ENCODE measurements around the gene WDR74. TPM values are rescaled to one million over a fixed set of nuclear protein-coding genes. Genes with fewer than 3 reads are reported as not detected.
A peak's percentile ranks its signal among the peaks of the same experiment; 100 is the strongest.
"Not testable (repeated sequence)": the region's sequence is repeated elsewhere in the genome, so short reads cannot be mapped to it uniquely, and the experiment has no call there.

WDR74 gene
- polyA plus RNA-seq (ENCODE audit: insufficient read length): 37.2 TPM

GRCh38 chr11:62839050-62839945 lies at the start of gene WDR74:
Gene WDR74, minus strand, starts transcription at chr11:62839590. Its CDS starts 20 bp downstream, at chr11:62839570.
- DNase-seq: peak; percentile 96

- no peak for DNase-seq
Measured at GRCh38 chr11:62889126-62889483, 49.7 kb upstream of the WDR74 start.

GRCh38 chr11:62888406-62888805 lies 49.0 kb upstream of the WDR74 start:
- no peak for DNase-seq

DNA sequence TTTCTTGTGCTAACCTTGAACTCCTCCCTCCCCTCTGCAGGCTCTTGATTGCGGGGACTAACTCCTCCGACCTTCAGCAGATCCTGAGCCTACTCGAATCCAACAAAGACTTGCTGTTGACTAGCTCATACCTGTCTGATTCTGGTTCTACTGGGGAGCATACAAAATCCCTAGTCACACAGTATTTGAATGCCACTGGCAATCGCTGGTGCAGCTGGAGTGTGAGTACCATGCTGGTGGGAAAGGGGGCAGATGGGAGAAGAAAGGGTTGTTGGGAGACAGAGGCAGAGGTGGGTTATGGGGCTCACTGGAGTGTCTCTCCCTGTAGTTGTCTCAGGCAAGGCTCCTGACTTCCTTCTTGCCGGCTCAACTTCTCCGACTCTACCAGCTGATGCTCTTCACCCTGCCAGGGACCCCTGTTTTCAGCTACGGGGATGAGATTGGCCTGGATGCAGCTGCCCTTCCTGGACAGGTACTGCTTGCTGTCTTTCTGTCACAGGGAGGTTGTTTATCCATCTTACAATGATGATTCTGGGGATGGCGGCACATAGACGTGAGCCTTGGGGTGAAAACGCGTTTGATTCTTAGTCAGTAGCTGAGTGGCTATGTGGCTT lies 45.9 kb upstream of the WDR74 start:
- no peak for DNase-seq

DNA sequence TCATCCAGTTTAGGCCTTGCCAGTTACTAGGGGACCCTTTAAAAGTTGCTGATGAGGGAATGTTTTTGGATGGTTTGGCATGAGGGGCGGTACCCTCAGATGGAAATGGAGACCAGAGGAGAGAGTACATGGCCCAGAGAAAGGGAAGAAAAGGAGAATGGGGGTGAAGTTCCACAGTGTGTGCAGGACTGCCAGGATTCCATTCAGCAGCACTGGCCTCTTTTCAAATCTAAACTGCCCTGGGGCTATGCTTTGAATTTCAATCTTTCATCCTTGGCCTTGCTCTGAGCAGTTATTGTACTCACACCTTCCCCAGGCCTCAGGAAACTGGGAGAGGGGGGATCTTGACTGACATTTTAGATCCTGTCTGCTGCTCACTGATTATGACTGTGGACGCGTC lies 44.3 kb upstream of the WDR74 start:
- no peak for DNase-seq

GRCh38 chr11:62882788-62883501 lies 43.6 kb upstream of the WDR74 start:
- DNase-seq: no peak

GRCh38 chr11:62882431-62882749 lies 43.0 kb upstream of the WDR74 start:
- DNase-seq: no peak

DNA sequence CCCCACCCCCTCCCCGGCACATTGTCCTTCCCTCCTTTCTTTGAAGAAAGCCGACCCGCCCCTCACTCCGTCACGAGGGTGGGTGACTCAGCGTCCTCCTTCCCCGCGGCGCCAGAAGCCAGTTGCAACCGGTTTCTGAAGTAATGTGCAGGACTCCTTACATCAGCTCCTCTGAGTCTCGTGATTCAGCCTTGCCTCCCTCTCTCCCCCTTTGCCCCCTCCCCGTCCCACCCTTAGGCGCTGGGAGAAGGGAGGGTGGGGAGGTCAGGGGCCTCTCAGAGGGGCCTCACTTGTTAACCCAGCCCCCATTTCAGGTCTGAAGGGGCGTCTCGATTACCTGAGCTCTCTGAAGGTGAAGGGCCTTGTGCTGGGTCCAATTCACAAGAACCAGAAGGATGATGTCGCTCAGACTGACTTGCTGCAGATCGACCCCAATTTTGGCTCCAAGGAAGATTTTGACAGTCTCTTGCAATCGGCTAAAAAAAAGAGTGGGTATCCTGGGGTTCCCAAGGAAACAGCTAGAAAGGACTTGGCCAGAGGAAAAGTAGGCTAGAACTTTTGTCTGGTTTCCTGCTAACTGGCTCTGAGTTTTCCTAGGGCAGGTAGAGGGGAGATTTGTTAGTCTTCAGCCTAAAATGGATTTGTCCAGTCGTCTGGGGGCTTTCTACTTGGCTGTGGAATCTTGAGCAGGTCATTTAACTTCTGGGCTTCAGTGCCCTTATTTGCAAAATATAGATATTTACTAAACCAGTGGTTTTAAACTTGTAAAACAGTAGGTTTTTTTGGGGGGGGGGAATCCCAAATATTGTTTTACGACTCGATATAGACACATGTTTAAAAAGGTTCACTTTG lies 42.4 kb upstream of the WDR74 start:
- DNase-seq: peak; percentile 93

DNA sequence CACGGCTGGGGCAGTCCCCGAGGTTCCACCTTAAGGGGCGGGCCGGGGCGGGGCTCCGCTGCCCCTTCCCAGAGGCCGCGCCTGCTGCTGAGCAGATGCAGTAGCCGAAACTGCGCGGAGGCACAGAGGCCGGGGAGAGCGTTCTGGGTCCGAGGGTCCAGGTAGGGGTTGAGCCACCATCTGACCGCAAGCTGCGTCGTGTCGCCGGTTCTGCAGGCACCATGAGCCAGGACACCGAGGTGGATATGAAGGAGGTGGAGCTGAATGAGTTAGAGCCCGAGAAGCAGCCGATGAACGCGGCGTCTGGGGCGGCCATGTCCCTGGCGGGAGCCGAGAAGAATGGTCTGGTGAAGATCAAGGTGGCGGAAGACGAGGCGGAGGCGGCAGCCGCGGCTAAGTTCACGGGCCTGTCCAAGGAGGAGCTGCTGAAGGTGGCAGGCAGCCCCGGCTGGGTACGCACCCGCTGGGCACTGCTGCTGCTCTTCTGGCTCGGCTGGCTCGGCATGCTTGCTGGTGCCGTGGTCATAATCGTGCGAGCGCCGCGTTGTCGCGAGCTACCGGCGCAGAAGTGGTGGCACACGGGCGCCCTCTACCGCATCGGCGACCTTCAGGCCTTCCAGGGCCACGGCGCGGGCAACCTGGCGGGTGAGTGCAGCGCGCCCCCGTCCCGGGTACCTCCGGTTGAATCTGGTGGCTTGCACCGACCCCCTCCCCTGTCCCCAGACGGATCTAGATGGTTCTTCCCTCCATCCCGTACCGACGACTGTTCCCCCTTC lies 41.6 kb upstream of the WDR74 start, which contains the start of gene SLC3A2:
TSS of gene SLC3A2 (plus strand) at position 94 of the 776 bp plus-strand sequence. CDS start at position 222, 128 bp downstream.
- DNase-seq: peak; percentile 91

GRCh38 chr11:62880231-62880802 lies 40.9 kb upstream of the WDR74 start:
- DNase-seq: no peak

GRCh38 chr11:62879235-62879978 lies 40.0 kb upstream of the WDR74 start:
- no peak for DNase-seq

DNA sequence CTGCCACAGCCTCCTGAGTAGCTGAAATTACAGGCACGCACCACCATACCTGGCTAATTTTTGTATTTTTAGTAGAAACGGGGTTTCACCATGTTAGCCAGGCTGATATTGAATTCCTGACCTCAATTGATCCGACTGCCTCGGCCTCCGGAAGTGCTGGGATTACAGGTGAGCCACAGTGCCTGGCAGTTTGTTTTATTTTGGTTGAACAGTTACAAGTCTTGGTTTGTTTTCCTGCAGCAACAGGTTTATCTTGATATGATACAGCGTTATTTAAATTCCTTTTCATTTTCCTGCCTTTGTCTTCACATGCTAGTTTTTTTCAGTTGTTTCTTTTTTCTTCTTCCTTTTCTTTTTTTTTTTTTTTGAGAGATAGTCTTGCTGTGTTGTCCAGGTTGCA lies 37.3 kb upstream of the WDR74 start:
- DNase-seq: no peak

- no peak for DNase-seq
Measured at GRCh38 chr11:62875698-62876478, 36.5 kb upstream of the WDR74 start.

DNA sequence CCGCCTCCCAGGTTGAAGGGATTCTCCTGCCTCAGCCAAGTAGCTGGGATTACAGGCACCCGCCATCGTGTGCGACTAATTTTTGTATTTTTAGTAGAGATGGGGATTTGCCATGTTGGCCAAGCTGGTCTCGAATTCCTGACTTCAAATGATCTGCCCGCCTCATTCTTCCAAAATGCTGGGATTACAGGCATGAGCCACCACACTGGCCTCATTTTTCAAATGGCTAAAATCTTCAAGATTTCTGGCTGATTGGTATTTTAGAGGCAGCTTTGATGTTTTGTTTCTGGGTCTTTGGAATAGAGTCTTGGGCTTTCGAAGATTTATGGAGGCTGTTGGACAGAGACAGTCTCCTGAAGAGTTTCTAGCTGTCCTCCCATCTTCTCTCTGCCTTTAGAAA lies 35.5 kb upstream of the WDR74 start:
- no peak for DNase-seq

- DNase-seq: no peak
Measured at GRCh38 chr11:62865635-62866034, 26.2 kb upstream of the WDR74 start.

DNA sequence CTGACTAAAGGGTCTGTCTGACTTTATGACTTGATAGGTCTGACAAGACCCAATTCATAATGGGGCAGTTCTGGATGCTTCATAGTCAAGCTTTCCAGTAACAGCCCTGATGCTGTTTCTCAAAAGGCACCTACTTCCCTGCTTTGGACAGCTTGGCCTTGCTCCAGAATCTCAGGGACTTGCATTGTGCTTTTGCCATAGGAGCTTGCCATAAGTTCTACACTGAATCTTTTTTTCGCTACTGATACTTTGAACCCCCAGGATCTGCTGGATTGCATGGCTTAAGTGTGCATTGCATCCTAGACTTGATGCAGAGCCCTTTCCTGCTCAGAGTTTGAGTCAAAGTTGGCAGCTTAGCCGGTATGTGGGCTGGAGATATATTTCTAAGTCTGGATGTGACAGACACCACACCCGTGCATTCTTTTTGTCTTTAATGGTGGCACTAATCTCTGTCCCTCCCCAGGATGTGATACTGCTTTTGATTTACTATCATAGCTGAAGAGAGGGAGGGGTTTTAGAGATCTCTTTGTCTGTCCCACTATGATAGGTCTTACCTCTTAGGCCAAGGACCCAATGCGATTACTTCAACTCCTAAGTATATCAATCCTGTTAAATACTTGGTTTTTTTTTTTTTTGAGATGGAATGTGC lies 24.4 kb upstream of the WDR74 start:
- no peak for DNase-seq

DNA sequence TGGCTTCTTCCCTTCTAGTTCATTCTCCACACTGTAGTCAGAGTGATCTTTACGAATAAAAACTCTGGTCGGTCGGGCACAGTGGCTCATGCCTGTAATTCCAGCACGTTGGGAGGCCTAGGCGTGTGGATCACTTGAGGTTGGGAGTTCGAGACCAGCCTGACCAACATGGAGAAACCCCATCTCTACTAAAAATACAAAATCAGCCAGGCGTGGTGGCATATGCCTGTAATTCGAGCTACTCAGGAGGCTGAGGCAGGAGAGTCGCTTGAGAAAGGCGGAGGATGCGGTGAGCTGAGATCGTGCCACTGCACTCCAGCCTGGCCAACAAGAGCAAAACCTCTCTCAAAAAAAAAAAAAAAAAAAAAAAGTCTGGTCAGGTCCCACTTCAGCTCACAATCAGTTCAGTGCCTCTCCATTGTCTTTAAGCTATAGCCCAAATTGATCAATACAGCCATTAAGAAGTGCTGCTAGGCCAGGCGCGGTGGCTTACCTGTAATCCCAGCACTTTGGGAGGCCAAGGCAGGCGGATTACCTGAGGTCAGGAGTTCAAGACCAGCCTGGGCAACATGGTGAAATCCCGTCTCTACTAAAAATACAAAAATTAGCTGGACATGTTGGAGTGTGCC lies 22.3 kb upstream of the WDR74 start:
- DNase-seq: not testable (repeated sequence)

GRCh38 chr11:62860835-62861563 lies 21.6 kb upstream of the WDR74 start:
- no peak for DNase-seq

Data from hindlimb muscle (tissue), 1 donor.